ENCODE data around the gene FURIN.

FURIN gene

DNA sequence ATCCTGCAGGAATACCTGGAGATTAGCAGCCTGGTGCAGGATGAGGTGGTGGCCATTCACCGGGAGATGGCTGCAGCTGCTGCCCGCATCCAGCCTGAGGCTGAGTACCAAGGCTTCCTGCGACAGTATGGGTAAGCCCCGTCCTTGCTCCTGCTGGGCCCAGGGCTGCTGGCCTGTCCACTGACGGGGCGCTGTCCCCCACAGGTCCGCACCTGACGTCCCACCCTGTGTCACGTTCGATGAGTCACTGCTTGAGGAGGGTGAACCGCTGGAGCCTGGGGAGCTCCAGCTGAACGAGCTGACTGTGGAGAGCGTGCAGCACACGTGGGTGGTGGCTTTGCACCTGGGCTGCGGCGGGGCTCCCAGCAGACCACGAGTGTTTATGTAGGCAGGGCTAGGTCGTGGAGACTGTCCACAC is 20.9 kb downstream of the FURIN start:
- no peak for DNase-seq (ENCODE audit: low read depth)
- TF ChIP-seq, protein P1, sequence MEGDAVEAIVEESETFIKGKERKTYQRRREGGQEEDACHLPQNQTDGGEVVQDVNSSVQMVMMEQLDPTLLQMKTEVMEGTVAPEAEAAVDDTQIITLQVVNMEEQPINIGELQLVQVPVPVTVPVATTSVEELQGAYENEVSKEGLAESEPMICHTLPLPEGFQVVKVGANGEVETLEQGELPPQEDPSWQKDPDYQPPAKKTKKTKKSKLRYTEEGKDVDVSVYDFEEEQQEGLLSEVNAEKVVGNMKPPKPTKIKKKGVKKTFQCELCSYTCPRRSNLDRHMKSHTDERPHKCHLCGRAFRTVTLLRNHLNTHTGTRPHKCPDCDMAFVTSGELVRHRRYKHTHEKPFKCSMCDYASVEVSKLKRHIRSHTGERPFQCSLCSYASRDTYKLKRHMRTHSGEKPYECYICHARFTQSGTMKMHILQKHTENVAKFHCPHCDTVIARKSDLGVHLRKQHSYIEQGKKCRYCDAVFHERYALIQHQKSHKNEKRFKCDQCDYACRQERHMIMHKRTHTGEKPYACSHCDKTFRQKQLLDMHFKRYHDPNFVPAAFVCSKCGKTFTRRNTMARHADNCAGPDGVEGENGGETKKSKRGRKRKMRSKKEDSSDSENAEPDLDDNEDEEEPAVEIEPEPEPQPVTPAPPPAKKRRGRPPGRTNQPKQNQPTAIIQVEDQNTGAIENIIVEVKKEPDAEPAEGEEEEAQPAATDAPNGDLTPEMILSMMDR (IDR thresholded peaks at IDR 0.05; ENCODE audit: control insufficient read depth, extremely low read depth, insufficient read depth), result no peak

DNA sequence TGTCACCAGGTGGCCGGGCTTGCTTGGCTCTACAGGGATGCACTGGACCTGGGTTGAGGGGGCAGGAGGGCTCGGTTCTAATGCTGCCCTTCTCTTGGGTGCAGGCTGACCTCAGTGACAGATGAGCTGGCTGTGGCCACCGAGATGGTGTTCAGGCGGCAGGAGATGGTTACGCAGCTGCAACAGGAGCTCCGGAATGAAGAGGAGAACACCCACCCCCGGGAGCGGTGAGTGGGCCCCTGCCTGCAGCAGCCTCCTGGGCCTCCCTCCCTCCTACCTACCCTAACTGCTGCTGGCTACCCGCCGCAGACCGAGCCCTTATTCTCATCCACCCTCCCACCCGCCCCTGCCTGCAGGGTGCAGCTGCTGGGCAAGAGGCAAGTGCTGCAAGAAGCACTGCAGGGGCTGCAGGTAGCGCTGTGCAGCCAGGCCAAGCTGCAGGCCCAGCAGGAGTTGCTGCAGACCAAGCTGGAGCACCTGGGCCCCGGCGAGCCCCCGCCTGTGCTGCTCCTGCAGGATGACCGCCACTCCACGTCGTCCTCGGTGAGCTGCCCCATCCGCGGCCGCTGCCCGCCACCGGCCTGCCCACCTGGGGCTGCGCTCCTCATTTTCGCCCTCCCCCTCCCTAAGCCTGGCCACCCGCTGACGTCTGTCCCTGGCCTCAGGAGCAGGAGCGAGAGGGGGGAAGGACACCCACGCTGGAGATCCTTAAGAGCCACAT is 21.5 kb downstream of the FURIN start:
- no peak overlapping the region for H3K4me3 ChIP-seq (ENCODE audit: low read depth, low read length)
- no peak for DNase-seq (ENCODE audit: low read depth)
- TF ChIP-seq, protein P1 (IDR thresholded peaks at IDR 0.05; ENCODE audit: control insufficient read depth, extremely low read depth, insufficient read depth), result no peak

More for the DNA sequence above, 20.9 kb downstream of the FURIN start:
- H3K4me3 ChIP-seq (ENCODE audit: low read depth, low read length), result no peak overlapping the region

DNA sequence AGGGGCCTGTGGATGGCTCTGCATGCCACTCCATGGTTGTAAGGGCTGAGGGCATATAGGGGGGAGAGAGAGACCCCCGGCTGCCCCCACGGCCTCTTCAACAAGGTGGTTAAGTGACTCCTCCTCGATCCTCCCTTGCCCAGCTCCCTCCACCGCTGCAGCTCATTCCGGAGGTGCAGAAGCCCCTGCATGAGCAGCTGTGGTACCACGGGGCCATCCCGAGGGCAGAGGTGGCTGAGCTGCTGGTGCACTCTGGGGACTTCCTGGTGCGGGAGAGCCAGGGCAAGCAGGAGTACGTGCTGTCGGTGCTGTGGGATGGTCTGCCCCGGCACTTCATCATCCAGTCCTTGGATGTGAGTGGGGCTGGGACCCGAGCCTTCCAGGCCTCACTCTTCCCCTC is 22.5 kb downstream of the FURIN start:
- no peak for DNase-seq (ENCODE audit: low read depth)
- H3K4me3 ChIP-seq (ENCODE audit: low read depth, low read length), result no peak overlapping the region
- TF ChIP-seq, protein P1 (IDR thresholded peaks at IDR 0.05; ENCODE audit: control insufficient read depth, extremely low read depth, insufficient read depth), result no peak

DNA sequence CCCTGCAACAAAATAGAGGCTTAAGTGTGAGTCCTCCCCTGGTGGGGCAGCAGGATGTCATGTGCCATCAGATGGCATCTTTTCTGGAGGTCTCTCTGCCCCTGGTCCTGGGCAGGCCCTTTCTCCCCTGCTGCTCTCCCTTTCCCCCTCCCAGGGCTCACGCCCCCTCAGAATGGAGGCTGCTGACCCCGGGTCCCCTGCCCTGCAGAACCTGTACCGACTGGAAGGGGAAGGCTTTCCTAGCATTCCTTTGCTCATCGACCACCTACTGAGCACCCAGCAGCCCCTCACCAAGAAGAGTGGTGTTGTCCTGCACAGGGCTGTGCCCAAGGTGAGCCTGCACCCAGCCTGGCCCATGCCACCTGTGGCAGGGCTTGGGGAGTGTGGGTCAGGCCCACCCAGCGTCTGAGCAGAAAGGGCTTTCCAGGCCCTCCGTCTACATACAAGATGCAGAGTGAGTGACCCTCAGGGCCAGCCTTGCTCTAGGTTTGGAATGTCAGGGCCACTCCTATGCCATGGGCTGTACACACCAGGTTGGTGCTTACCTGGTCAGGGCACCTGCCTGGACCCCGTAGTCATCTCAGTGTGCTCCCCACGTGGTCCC is 23.1 kb downstream of the FURIN start:
- no peak for DNase-seq (ENCODE audit: low read depth)
- TF ChIP-seq, protein P1 (IDR thresholded peaks at IDR 0.05; ENCODE audit: control insufficient read depth, extremely low read depth, insufficient read depth), result no peak
- H3K4me3 ChIP-seq (ENCODE audit: low read depth, low read length), result no peak overlapping the region

DNA sequence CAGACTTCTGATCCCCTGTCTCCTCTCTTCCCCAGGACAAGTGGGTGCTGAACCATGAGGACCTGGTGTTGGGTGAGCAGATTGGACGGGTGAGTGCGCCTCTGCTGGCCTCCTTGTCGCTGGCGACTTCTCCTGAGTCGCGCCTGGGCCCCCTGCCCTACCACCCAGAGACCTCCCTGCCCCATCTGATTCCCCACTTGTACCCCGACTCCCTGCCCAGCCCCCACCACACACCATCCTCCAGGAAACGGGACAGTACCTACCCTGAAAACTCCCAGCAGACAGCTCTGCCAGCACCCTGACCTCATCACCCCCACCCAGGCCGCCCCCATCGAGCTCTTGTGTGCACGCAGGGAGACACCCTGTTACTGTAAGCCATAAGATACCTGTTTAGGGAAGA is 23.6 kb downstream of the FURIN start:
- TF ChIP-seq, protein P1 (IDR thresholded peaks at IDR 0.05; ENCODE audit: control insufficient read depth, extremely low read depth, insufficient read depth), result no peak
- DNase-seq (ENCODE audit: low read depth), result no peak
- no peak overlapping the region for H3K4me3 ChIP-seq (ENCODE audit: low read depth, low read length)

DNA sequence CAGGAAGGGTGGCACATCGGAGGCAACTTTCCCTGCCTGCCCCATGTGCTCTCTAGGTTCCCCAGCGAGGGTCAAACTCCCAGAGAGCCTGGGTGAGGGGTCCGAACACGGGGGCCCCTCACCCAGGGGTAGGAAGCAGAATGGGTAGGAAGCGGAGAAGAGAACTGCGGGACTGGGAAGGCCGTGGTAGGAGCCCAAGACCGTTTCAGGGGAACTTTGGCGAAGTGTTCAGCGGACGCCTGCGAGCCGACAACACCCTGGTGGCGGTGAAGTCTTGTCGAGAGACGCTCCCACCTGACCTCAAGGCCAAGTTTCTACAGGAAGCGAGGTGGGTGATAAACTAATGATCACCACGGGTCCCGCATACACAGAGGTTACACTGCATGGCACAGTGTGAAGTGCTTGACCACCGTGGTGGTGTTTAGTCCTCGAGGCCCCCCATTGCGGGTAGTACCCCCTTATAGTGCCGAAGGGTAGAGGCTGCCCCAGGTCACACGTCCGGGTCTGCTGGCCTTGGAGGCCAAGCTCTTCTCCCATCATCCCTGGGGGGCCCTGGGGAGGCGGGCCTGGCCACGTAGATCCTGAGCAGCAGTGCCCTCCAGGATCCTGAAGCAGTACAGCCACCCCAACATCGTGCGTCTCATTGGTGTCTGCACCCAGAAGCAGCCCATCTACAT is 24.2 kb downstream of the FURIN start:
- H3K4me3 ChIP-seq (ENCODE audit: low read depth, low read length), result no peak overlapping the region
- TF ChIP-seq, protein P1 (IDR thresholded peaks at IDR 0.05; ENCODE audit: control insufficient read depth, extremely low read depth, insufficient read depth), result no peak
- DNase-seq (ENCODE audit: low read depth), result no peak

Measured in LNCaP clone FGC (cell line).